K562 (cell line): ENCODE measurements around the gene MAST3. TPM values are rescaled to one million over a fixed set of nuclear protein-coding genes. Genes with fewer than 3 reads are reported as not detected.

Experiments
- C11orf30 ChIP-seq: fragments of 450-650 bp; IDR thresholded peaks from 2 replicates; pipeline ENCODE4 v1.6.1; 2016; ENCODE audit warnings: low read depth, mild to moderate bottlenecking
- CGGBP1 ChIP-seq: fragments of 250-450 bp; sonication (Bioruptor Pico); IDR thresholded peaks from 2 replicates; pipeline ENCODE4 v1.9.0; 2021; ENCODE audit warnings: mild to moderate bottlenecking
- FOXK1 ChIP-seq: sonication (generic); formaldehyde crosslinking; IDR thresholded peaks from 2 replicates; pipeline ENCODE4 v1.8.0; 2022; ENCODE audit warnings: missing genetic modification reagents, mild to moderate bottlenecking, borderline replicate concordance
- GMEB1 ChIP-seq: fragments of 250-450 bp; sonication (Bioruptor Pico); IDR thresholded peaks from 2 replicates; pipeline ENCODE4 v1.4.0; 2020; ENCODE audit warnings: mild to moderate bottlenecking
- GTF3C2 ChIP-seq: IDR thresholded peaks from 3 replicates; pipeline ENCODE4 v1.6.1; 2011; ENCODE audit warnings: borderline replicate concordance, mild to moderate bottlenecking, moderate library complexity; ENCODE audit not compliant: insufficient read length; ENCODE audit errors: extremely low read depth
- IRF1 ChIP-seq: sonication (generic); formaldehyde crosslinking; IDR thresholded peaks from 2 replicates; pipeline ENCODE4 v1.8.0; 2022; ENCODE audit warnings: missing genetic modification reagents, mild to moderate bottlenecking, borderline replicate concordance
- KDM1A ChIP-seq, 2 experiments: fragments of 450-650 bp; IDR thresholded peaks; 2 replicates each; pipeline ENCODE4 v1.6.1; 2016; ENCODE audit warnings: mild to moderate bottlenecking in 2 of 2
- MBD1 ChIP-seq: fragments of 250-450 bp; sonication (Bioruptor Pico); IDR thresholded peaks from 2 replicates; pipeline ENCODE4 v1.8.0; 2022; ENCODE audit warnings: inconsistent platforms
- NR0B1 ChIP-seq: fragments of 450-650 bp; IDR thresholded peaks from one replicate; pipeline ENCODE4 v1.6.1; 2018; ENCODE audit warnings: mild to moderate bottlenecking, moderate library complexity; ENCODE audit not compliant: partially characterized antibody
- NR1H2 ChIP-seq: sonication (generic); formaldehyde crosslinking; IDR thresholded peaks from 2 replicates; pipeline ENCODE4 v1.4.0; 2020; ENCODE audit warnings: mild to moderate bottlenecking, missing genetic modification reagents
- POU5F1 ChIP-seq: fragments of 150-350 bp; IDR thresholded peaks from 2 replicates; pipeline ENCODE4 v1.6.1; 2014; ENCODE audit warnings: borderline replicate concordance, low read length, low read depth, mild to moderate bottlenecking; ENCODE audit not compliant: partially characterized antibody
- RBM14 ChIP-seq: fragments of 200-400 bp; formaldehyde crosslinking; IDR thresholded peaks from 2 replicates; pipeline ENCODE4 v1.6.1; 2018; ENCODE audit warnings: low read depth, mild to moderate bottlenecking, low read length, moderate library complexity, borderline replicate concordance; ENCODE audit not compliant: insufficient read depth
- RBM25 ChIP-seq: fragments of 200-400 bp; formaldehyde crosslinking; IDR thresholded peaks from 2 replicates; pipeline ENCODE4 v1.6.1; 2018; ENCODE audit warnings: low read length, low read depth, moderate library complexity; ENCODE audit not compliant: severe bottlenecking
- SP1 ChIP-seq: sonication (generic); formaldehyde crosslinking; IDR thresholded peaks from 2 replicates; pipeline ENCODE4 v1.8.1; 2022; ENCODE audit warnings: mild to moderate bottlenecking, missing genetic modification reagents
- STAT5B ChIP-seq: fragments of 250-450 bp; sonication (Bioruptor Pico); IDR thresholded peaks from 2 replicates; pipeline ENCODE4 v1.8.0; 2021; ENCODE audit warnings: mild to moderate bottlenecking, inconsistent platforms
- TAF15 ChIP-seq: fragments of 200-400 bp; formaldehyde crosslinking; IDR thresholded peaks from 2 replicates; pipeline ENCODE4 v1.6.1; 2017; ENCODE audit warnings: mild to moderate bottlenecking, low read depth, low read length, moderate library complexity
- TFAM ChIP-seq: fragments of 250-450 bp; sonication (Bioruptor Pico); conservative IDR thresholded peaks from 2 replicates; pipeline ENCODE4 v1.5.0; 2021; ENCODE audit warnings: mild to moderate bottlenecking, moderate library complexity
- ZNF124 ChIP-seq: sonication (generic); formaldehyde crosslinking; IDR thresholded peaks from 2 replicates; pipeline ENCODE4 v1.8.1; 2022; ENCODE audit warnings: missing genetic modification reagents
- ZNF311 ChIP-seq: fragments of 250-450 bp; sonication (Bioruptor Pico); IDR thresholded peaks from 2 replicates; pipeline ENCODE4 v1.4.0; 2020; ENCODE audit warnings: mild to moderate bottlenecking, moderate library complexity
- polyA plus RNA-seq, 8 experiments: library from polyadenylated mRNA; depleted of rRNA in 4 of 8; stranded (reverse) in 5 of 8; unstranded in 3 of 8; fragments of >200 nt; fragmentation: Nextera tagmentation in 2 of 8; fragmentation: Illumina TruSeq in 1 of 8; extraction: Ambion mirVana in 2 of 8; extraction: Trizol in 1 of 8; gene quantifications; 2 replicates each; pipeline versions ENCODE4 v1.2.1 to v1.2.3, GENCODE V29; 2011 to 2014; ENCODE audit warnings: inconsistent platforms in 1 of 8, missing spikeins in 1 of 8
- total RNA-seq, 7 experiments: library from RNA; depleted of rRNA in 6 of 7; stranded (reverse); fragments of >200 nt in 6 of 7; fragmentation: Illumina TruSeq in 2 of 7; extraction: Trizol in 2 of 7; gene quantifications; 2 replicates each; pipeline versions ENCODE4 v1.2.1 to v1.2.3, GENCODE V29; 2011 to 2021; ENCODE audit warnings: low replicate concordance in 1 of 7

Gene MAST3
- total and polyA plus RNA-seq, 9 of the 15 experiments (the other 6 are each of a cell fraction or from before 2014, with no cell fraction given) = 0.94 to 9.9 (median 2.4) TPM

- no peak for TF ChIP-seq ZNF311 (CRISPR knock-in tag)
- TF ChIP-seq MBD1 = no peak
- no peak for TF ChIP-seq TAF15
- no peak for TF ChIP-seq POU5F1
- peak; percentile 92 for TF ChIP-seq RBM25
- TF ChIP-seq IRF1 = no peak
- TF ChIP-seq SP1 (CRISPR knock-in tag) = peak; percentile 46; the same call in 1 of the 2 replicates
- TF ChIP-seq KDM1A (IDR thresholded peaks at IDR 0.05) = peak; percentile 92 to 97
- no peak for TF ChIP-seq FOXK1
- peak; percentile 61 for TF ChIP-seq C11orf30
- TF ChIP-seq NR0B1 = no peak
- no peak for TF ChIP-seq GTF3C2
- TF ChIP-seq TFAM (CRISPR knock-in tag) = no peak
- TF ChIP-seq ZNF124 (CRISPR knock-in tag) = no peak
- no peak for TF ChIP-seq NR1H2 (CRISPR knock-in tag)
- TF ChIP-seq CGGBP1 (CRISPR knock-in tag) = no peak
- TF ChIP-seq STAT5B (CRISPR knock-in tag) = no peak
- TF ChIP-seq GMEB1 (CRISPR knock-in tag) = no peak
- no peak for TF ChIP-seq RBM14
Observed at GRCh38 chr19:18090545-18091216, 6.9 kb upstream of the MAST3 start (continued).
